Measurements from ENCODE around the gene PTX4. TPM values are rescaled to one million over a fixed set of nuclear protein-coding genes. Genes with fewer than 3 reads are reported as not detected.
A peak's percentile ranks its signal among the peaks of the same experiment; 100 is the strongest.

Gene PTX4
- total RNA-seq, 1 donor from 2014 or later, result under 0.01 TPM

DNA sequence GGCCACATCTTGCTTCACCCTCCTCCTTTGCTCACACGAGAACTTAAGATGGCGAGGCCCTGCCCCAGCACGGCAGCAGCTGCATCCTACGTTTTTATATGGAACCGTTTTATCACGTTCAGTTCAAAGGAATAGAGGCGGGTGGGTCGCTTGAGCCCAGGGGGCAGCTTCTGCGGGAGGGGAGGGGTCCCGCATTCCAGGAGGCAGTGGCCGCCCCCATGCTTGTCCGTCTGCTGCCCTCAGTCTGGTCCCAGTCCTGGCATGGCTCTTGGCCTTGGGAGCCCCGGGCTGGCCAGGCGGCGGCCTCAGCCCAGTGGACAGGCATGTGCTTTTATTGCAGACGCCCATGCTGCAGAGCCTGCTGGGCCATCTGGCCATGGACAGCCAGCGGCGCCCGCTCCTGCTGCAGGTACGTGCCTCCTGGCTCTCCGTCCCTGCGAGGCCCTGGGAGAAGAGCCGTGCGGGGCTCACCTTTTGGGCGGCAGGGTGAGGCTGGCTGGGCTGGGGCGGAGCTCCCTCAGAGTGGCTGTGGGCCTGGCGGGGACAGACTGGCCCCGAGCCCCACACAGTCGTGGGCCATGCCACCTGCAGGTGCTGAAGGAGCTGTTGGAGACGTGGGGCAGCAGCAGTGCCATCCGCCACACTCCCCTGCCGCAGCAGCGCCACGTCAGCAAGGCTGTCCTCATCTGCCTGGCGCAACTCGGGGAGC is 11.2 kb upstream of the PTX4 start:
- Histone ChIP-seq H3K27me3 (ENCODE audit: control insufficient read depth, insufficient read depth, low read length) (no peaks in the 10 kb centered on the region), H3K36me3 (ENCODE audit: control insufficient read depth, insufficient read depth, low read length) (peaks cover 23% of the 10 kb centered on the region), H3K4me3 (ENCODE audit: low read depth, low read length) (no peak overlapping the region)
- FAIRE-seq, result no peak
- TF ChIP-seq, protein P1, sequence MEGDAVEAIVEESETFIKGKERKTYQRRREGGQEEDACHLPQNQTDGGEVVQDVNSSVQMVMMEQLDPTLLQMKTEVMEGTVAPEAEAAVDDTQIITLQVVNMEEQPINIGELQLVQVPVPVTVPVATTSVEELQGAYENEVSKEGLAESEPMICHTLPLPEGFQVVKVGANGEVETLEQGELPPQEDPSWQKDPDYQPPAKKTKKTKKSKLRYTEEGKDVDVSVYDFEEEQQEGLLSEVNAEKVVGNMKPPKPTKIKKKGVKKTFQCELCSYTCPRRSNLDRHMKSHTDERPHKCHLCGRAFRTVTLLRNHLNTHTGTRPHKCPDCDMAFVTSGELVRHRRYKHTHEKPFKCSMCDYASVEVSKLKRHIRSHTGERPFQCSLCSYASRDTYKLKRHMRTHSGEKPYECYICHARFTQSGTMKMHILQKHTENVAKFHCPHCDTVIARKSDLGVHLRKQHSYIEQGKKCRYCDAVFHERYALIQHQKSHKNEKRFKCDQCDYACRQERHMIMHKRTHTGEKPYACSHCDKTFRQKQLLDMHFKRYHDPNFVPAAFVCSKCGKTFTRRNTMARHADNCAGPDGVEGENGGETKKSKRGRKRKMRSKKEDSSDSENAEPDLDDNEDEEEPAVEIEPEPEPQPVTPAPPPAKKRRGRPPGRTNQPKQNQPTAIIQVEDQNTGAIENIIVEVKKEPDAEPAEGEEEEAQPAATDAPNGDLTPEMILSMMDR (IDR thresholded peaks at IDR 0.05; ENCODE audit: insufficient read depth, low read length, severe bottlenecking), result no peak
- DNase-seq (ENCODE audit: low read depth), result no peak

DNA sequence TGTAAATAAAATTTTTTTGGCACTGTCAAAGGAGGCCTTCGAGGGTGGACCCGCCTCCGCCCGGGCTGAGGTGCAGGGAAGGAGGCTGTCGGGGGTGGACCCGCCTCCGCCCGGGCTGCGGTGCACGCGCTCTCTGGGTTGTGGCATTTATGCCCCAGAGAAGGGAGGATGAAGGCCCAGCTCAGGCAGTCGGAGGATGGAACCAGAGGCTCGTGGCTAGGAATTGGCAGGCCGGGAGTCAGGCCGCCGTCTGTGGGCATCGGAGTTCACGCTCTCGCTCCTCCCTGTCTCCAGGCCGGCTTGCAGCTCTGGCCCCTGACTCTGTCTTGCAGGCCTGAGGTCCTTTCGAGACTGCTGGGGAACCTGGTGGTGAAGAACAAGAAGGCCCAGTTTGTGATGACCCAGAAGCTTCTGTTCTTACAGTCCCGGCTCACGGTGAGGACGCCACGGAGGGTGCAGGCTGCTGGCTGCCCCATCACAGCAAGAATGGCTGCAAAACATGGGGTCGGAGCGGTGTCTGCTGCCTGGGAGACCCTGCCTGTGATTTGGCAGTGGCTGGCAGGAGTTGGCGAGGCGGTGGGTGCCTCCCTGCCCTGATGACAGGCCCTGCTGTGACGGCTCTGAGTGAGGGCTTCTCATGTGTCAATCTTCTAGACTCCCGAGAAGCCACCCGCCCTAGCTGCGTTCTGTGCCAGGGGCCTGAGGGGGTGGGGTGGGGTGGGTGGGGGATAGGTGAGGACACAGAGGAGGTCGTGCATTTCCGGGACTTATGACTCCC is 10.3 kb upstream of the PTX4 start:
- DNase-seq (ENCODE audit: low read depth) (no peak), FAIRE-seq (no peak)
- no peaks in the 10 kb centered on the region for H3K27me3 ChIP-seq (ENCODE audit: control insufficient read depth, insufficient read depth, low read length)
- H3K4me3 ChIP-seq (ENCODE audit: low read depth, low read length), result no peak overlapping the region
- H3K36me3 ChIP-seq (ENCODE audit: control insufficient read depth, insufficient read depth, low read length), result peaks cover 26% of the 10 kb centered on the region
- TF ChIP-seq, protein P1 (IDR thresholded peaks at IDR 0.05; ENCODE audit: insufficient read depth, low read length, severe bottlenecking), result no peak

DNA sequence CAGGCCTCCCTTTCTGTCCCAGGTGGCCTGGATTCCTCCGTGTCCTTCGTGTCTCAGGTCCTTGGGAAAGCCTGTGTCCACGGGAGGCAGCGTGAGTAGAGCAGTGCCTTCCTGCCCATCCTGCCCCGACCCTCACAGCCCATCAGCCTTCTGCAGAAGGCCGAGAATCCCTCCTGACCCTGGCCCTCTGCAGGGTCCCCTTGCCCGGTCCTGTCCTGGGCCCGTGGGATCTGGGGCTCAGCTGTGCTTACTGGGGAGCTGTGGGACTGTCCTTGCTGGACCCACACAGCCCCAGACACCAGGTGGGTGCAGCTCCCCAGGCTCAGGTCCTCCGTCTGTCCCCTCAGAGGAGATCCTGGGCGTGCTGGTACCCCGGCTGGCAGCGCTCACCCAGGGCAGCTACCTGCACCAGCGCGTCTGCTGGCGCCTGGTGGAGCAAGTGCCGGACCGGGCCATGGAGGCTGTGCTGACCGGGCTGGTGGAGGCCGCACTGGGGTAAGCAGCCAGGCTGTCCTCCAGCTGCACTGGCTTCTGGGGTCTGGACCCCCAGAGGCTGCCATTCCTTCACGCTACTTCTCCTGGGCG is 8.4 kb upstream of the PTX4 start:
- H3K4me3 ChIP-seq (ENCODE audit: low read depth, low read length), result no peak overlapping the region
- H3K36me3 ChIP-seq (ENCODE audit: control insufficient read depth, insufficient read depth, low read length), result peaks cover 21% of the 10 kb centered on the region
- H3K27me3 ChIP-seq (ENCODE audit: control insufficient read depth, insufficient read depth, low read length), result no peaks in the 10 kb centered on the region
- DNase-seq (ENCODE audit: low read depth), result no peak
- no peak for FAIRE-seq
- TF ChIP-seq, protein P1 (IDR thresholded peaks at IDR 0.05; ENCODE audit: insufficient read depth, low read length, severe bottlenecking), result no peak

DNA sequence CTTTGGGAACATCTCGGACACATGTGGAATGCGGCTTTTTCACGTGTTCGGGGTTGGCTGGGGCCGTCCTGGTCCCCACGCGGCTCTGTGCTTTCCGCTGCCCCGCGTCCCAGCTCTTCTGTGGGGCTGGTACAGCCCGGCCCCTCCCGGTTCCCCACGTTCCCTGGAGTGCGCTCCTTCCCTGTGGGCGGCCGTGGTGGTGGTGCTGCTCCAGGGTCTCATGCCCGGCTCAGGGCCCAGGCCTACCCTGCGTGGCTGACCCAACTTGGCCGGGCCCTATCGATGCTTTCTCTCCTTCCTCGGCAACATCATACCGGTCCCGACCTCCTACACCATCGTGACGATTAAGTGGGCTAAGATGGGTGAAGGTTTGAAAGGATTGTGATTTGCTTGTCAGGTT is 7.7 kb upstream of the PTX4 start:
- Histone ChIP-seq H3K36me3 (ENCODE audit: control insufficient read depth, insufficient read depth, low read length) (peaks cover 17% of the 10 kb centered on the region), H3K4me3 (ENCODE audit: low read depth, low read length) (no peak overlapping the region), H3K27me3 (ENCODE audit: control insufficient read depth, insufficient read depth, low read length) (no peaks in the 10 kb centered on the region)
- FAIRE-seq, result peak; percentile 77
- TF ChIP-seq, protein P1 (IDR thresholded peaks at IDR 0.05; ENCODE audit: insufficient read depth, low read length, severe bottlenecking), result no peak
- no peak for DNase-seq (ENCODE audit: low read depth)

DNA sequence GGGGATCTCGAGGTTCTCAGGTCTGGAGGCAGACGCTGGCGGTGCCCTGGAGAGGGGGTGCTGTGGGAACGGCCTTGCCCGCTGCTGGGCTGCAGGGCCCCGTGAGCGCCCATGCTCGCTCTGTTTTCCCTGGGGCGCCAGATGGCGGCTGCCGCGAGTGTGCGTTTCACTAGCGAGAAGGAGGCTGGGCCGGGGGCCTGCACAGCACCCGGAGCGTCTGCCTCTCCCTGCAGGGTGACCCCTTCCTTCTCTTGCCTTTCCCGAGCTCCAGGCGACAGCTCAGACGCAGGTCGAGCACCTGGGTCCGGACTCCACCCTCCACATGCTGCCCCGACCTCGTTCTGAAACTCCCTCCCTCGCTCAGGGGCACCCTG is 7.1 kb upstream of the PTX4 start:
- no peaks in the 10 kb centered on the region for H3K27me3 ChIP-seq (ENCODE audit: control insufficient read depth, insufficient read depth, low read length)
- peaks cover 16% of the 10 kb centered on the region for H3K36me3 ChIP-seq (ENCODE audit: control insufficient read depth, insufficient read depth, low read length)
- FAIRE-seq (no peak), DNase-seq (ENCODE audit: low read depth) (no peak)
- H3K4me3 ChIP-seq (ENCODE audit: low read depth, low read length), result no peak overlapping the region
- TF ChIP-seq, protein P1 (IDR thresholded peaks at IDR 0.05; ENCODE audit: insufficient read depth, low read length, severe bottlenecking), result no peak
